Esophagus squamous epithelium (tissue), 5 donors: ENCODE results near the gene CHCHD3. TPM values are rescaled to one million over a fixed set of nuclear protein-coding genes. Genes with fewer than 3 reads are reported as not detected.

ENCODE experiments used
- DNase-seq: peaks from one replicate; lab custom pipeline; 2025; lab: John Stamatoyannopoulos, UW
- H3K27ac ChIP-seq, 4 donors: fragments of 200-600 bp; sonication (generic); one replicate each; pipeline ENCODE4 v1.5.1; 2016 to 2019; ENCODE audit warnings: mild to moderate bottlenecking in 1 of 4
- H3K27me3 ChIP-seq, 4 donors: fragments of 200-600 bp; sonication (generic); 1 replicate in 3 of 4; 2 replicates in 1 of 4; pipeline versions ENCODE4 v1.5.1 to v1.6.0; 2017 to 2021; ENCODE audit warnings: antibody characterized with exemption in 1 of 4
- H3K36me3 ChIP-seq, 3 donors: fragments of 200-600 bp; sonication (generic); one replicate each; pipeline ENCODE4 v1.5.1; 2016 to 2019
- H3K4me1 ChIP-seq, 3 donors: fragments of 200-600 bp; sonication (generic); one replicate each; pipeline ENCODE4 v1.5.1; 2017 to 2019
- H3K4me3 ChIP-seq, 4 donors: fragments of 200-600 bp; sonication (generic); 1 replicate in 3 of 4; 2 replicates in 1 of 4; pipeline ENCODE4 v1.5.1; 2016 to 2019; ENCODE audit warnings: mild to moderate bottlenecking in 2 of 4, moderate library complexity in 1 of 4
- H3K9me3 ChIP-seq, 3 donors: fragments of 200-600 bp; sonication (generic); one replicate each; pipeline ENCODE4 v1.5.1; 2016 to 2019
- CTCF ChIP-seq, 6 experiments: fragments of 450-650 bp in 4 of 6; fragments of 200-600 bp in 2 of 6; sonication (generic) in 2 of 6; IDR thresholded peaks; one replicate each; pipeline ENCODE4 v1.5.1; 2016 to 2019; ENCODE audit warnings: antibody characterized with exemption in 6 of 6, mild to moderate bottlenecking in 4 of 6, moderate library complexity in 4 of 6
- POLR2A ChIP-seq, 4 donors: fragments of 450-650 bp; IDR thresholded peaks; one replicate each; pipeline ENCODE4 v1.6.1; 2017; ENCODE audit warnings: antibody characterized with exemption in 4 of 4, mild to moderate bottlenecking in 4 of 4, moderate library complexity in 3 of 4
- WGBS, 2 donors: methylation state at CpG; one replicate each; pipeline ENCODE4 v1.1.5; 2018; 5-methylcytosine and 5-hydroxymethylcytosine counted together
- intact Hi-C: fragments of 100-400 bp; cut with DNase I; formaldehyde crosslinking; loops from one replicate; pipeline ENCODE4 v1.15.0; 2022
- total RNA-seq, 4 donors: library from RNA; depleted of rRNA; stranded (reverse); fragments of >200 nt; gene quantifications; one replicate each; pipeline ENCODE4 v1.1.0, GENCODE V29; 2016
- donor health status: DM: yes; HTN: yes; CAD: no.

The CHCHD3 gene
- total RNA-seq, 4 donors from 2014 or later, result 36.8 to 55.0 (median 40.9) TPM

GRCh38 chr7:132993377-132994013, 88.4 kb downstream of the CHCHD3 start:
- intact Hi-C loops, result no loop called here
- Histone ChIP-seq H3K9me3 (no peaks in the 10 kb centered on the region), H3K36me3 (no peaks in the 10 kb centered on the region), H3K4me3 (no peak overlapping the region), H3K27me3 (no peaks in the 10 kb centered on the region), H3K4me1 (no peaks in the 10 kb centered on the region), H3K27ac (no peak overlapping the region)
- no peak for DNase-seq
- TF ChIP-seq POLR2A (IDR thresholded peaks at IDR 0.05) (no peak), CTCF (IDR thresholded peaks at IDR 0.05) (no peak)
- WGBS, 2 donors, result 87 to 89% methylated on average over 5 of the region's 5 CpGs

GRCh38 chr7:132991615-132992587, 90.0 kb downstream of the CHCHD3 start:
- H3K27me3 ChIP-seq, result no peaks in the 10 kb centered on the region
- no peaks in the 10 kb centered on the region for H3K9me3 ChIP-seq
- no peak overlapping the region for H3K27ac ChIP-seq
- TF ChIP-seq POLR2A (IDR thresholded peaks at IDR 0.05) (no peak), CTCF (IDR thresholded peaks at IDR 0.05) (no peak)
- H3K4me1 ChIP-seq, result no peaks in the 10 kb centered on the region
- DNase-seq, result no peak
- no peak overlapping the region for H3K4me3 ChIP-seq
- intact Hi-C loops, result no loop called here
- 86 to 90% methylated on average over 9 of the region's 9 CpGs for WGBS, 2 donors
- H3K36me3 ChIP-seq, result no peaks in the 10 kb centered on the region

GRCh38 chr7:132988117-132988516, 93.8 kb downstream of the CHCHD3 start:
- H3K27me3 ChIP-seq, result no peaks in the 10 kb centered on the region
- intact Hi-C loops, result no loop called here
- DNase-seq, result no peak
- TF ChIP-seq CTCF (IDR thresholded peaks at IDR 0.05), result no peak
- TF ChIP-seq POLR2A (IDR thresholded peaks at IDR 0.05), result no peak
- no peak overlapping the region for H3K27ac ChIP-seq
- no peak overlapping the region for H3K4me3 ChIP-seq
- no peaks in the 10 kb centered on the region for H3K36me3 ChIP-seq
- no peaks in the 10 kb centered on the region for H3K4me1 ChIP-seq
- no peaks in the 10 kb centered on the region for H3K9me3 ChIP-seq
- 93 to 100% methylated on average over 1 of the region's 1 CpG for WGBS, 2 donors

GRCh38 chr7:132980402-132980801, 101.5 kb downstream of the CHCHD3 start:
- intact Hi-C loops, result no loop called here
- no peaks in the 10 kb centered on the region for H3K36me3 ChIP-seq
- no peaks in the 10 kb centered on the region for H3K9me3 ChIP-seq
- H3K27ac ChIP-seq, result no peak overlapping the region
- 100% methylated on average over 1 of the region's 1 CpG for WGBS, 2 donors
- H3K4me1 ChIP-seq, result no peaks in the 10 kb centered on the region
- no peak for TF ChIP-seq CTCF (IDR thresholded peaks at IDR 0.05)
- no peak for TF ChIP-seq POLR2A (IDR thresholded peaks at IDR 0.05)
- H3K4me3 ChIP-seq, result no peak overlapping the region
- DNase-seq, result no peak
- no peaks in the 10 kb centered on the region for H3K27me3 ChIP-seq

- intact Hi-C loops, result no loop called here
- H3K4me3 ChIP-seq, result no peak overlapping the region
- H3K27me3 ChIP-seq, result no peaks in the 10 kb centered on the region
- no peak overlapping the region for H3K27ac ChIP-seq
- H3K4me1 ChIP-seq, result no peaks in the 10 kb centered on the region
- peaks cover 0 to 4% (median under 1%) of the 10 kb centered on the region in 3 donors for H3K36me3 ChIP-seq
- no peak for DNase-seq
- H3K9me3 ChIP-seq, result no peaks in the 10 kb centered on the region
- TF ChIP-seq POLR2A (IDR thresholded peaks at IDR 0.05) (no peak), CTCF (IDR thresholded peaks at IDR 0.05) (no peak)
Measured at GRCh38 chr7:132979524-132979923, 102.4 kb downstream of the CHCHD3 start.
